Esophagus squamous epithelium (tissue), 4 donors: Measurements from ENCODE around the gene CTTNBP2.

Experiments
- CTCF ChIP-seq, 6 experiments: fragments of 450-650 bp in 4 of 6; fragments of 200-600 bp in 2 of 6; sonication (generic) in 2 of 6; IDR thresholded peaks; one replicate each; pipeline ENCODE4 v1.5.1; 2016 to 2019; ENCODE audit warnings: antibody characterized with exemption in 6 of 6, mild to moderate bottlenecking in 4 of 6, moderate library complexity in 4 of 6
- POLR2A ChIP-seq, 4 donors: fragments of 450-650 bp; IDR thresholded peaks; one replicate each; pipeline ENCODE4 v1.6.1; 2017; ENCODE audit warnings: antibody characterized with exemption in 4 of 4, mild to moderate bottlenecking in 4 of 4, moderate library complexity in 3 of 4

- TF ChIP-seq POLR2A (IDR thresholded peaks at IDR 0.05): no peak
- no peak for TF ChIP-seq CTCF (IDR thresholded peaks at IDR 0.05)
Measured at GRCh38 chr7:117690147-117690546, 183.1 kb downstream of the CTTNBP2 start.
